ENCODE data around the gene ATF7.
"Not testable (repeated sequence)": the region's sequence is repeated elsewhere in the genome, so short reads cannot be mapped to it uniquely, and the experiment has no call there.

Gene ATF7

GRCh38 chr12:53646300-53646699 is 20.1 kb upstream of the ATF7 start:
- H3K9me3 ChIP-seq (ENCODE audit: control insufficient read depth, insufficient read depth, low read length); H3K36me3 ChIP-seq (ENCODE audit: insufficient read depth, low read length); H3K4me1 ChIP-seq (ENCODE audit: insufficient read depth, low read length); H3K9ac ChIP-seq (ENCODE audit: low read depth, low read length): not testable (repeated sequence)

- H3K9me3 ChIP-seq (ENCODE audit: control insufficient read depth, insufficient read depth, low read length): no peaks in the 10 kb centered on the region
- H3K4me1 ChIP-seq (ENCODE audit: insufficient read depth, low read length): no peaks in the 10 kb centered on the region
- H3K9ac ChIP-seq (ENCODE audit: low read depth, low read length): no peak overlapping the region
- no peaks in the 10 kb centered on the region for H3K36me3 ChIP-seq (ENCODE audit: insufficient read depth, low read length)
Measured at GRCh38 chr12:53645165-53645564, 19.0 kb upstream of the ATF7 start.

- Histone ChIP-seq H3K36me3 (ENCODE audit: insufficient read depth, low read length) (no peaks in the 10 kb centered on the region), H3K9me3 (ENCODE audit: control insufficient read depth, insufficient read depth, low read length) (no peaks in the 10 kb centered on the region), H3K9ac (ENCODE audit: low read depth, low read length) (no peak overlapping the region), H3K4me1 (ENCODE audit: insufficient read depth, low read length) (no peaks in the 10 kb centered on the region)
Measured at GRCh38 chr12:53644133-53644532, 18.0 kb upstream of the ATF7 start.

GRCh38 chr12:53643232-53643979 is 17.2 kb upstream of the ATF7 start:
- Histone ChIP-seq H3K4me1 (ENCODE audit: insufficient read depth, low read length) (no peaks in the 10 kb centered on the region), H3K36me3 (ENCODE audit: insufficient read depth, low read length) (no peaks in the 10 kb centered on the region), H3K9me3 (ENCODE audit: control insufficient read depth, insufficient read depth, low read length) (no peaks in the 10 kb centered on the region), H3K9ac (ENCODE audit: low read depth, low read length) (no peak overlapping the region)

DNA sequence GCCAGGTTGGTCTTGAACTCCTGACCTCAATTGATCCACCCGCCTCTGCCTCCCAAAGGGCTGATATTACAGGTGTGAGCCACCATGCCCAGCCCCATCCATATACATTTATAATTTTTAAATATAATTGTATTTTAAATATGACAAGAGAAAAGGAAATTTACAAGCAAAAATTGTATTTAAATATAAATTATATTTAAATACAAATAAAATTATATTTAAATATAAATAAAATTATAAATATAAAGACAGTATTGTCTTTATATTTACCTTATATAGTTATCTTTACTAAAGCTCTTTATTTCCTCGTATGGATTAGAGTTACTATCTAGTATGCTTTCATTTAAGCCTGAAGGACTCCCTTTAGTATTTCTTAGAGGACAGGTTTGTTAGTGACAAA is 11.9 kb upstream of the ATF7 start:
- Histone ChIP-seq H3K4me1 (ENCODE audit: insufficient read depth, low read length) (no peaks in the 10 kb centered on the region), H3K9me3 (ENCODE audit: control insufficient read depth, insufficient read depth, low read length) (no peaks in the 10 kb centered on the region), H3K9ac (ENCODE audit: low read depth, low read length) (no peak overlapping the region), H3K36me3 (ENCODE audit: insufficient read depth, low read length) (no peaks in the 10 kb centered on the region)

- no peaks in the 10 kb centered on the region for H3K4me1 ChIP-seq (ENCODE audit: insufficient read depth, low read length)
- no peaks in the 10 kb centered on the region for H3K36me3 ChIP-seq (ENCODE audit: insufficient read depth, low read length)
- no peaks in the 10 kb centered on the region for H3K9me3 ChIP-seq (ENCODE audit: control insufficient read depth, insufficient read depth, low read length)
- no peak overlapping the region for H3K9ac ChIP-seq (ENCODE audit: low read depth, low read length)
Measured at GRCh38 chr12:53636641-53637040, 10.5 kb upstream of the ATF7 start.

- not testable (repeated sequence) for H3K9ac ChIP-seq (ENCODE audit: low read depth, low read length); H3K9me3 ChIP-seq (ENCODE audit: control insufficient read depth, insufficient read depth, low read length); H3K36me3 ChIP-seq (ENCODE audit: insufficient read depth, low read length); H3K4me1 ChIP-seq (ENCODE audit: insufficient read depth, low read length)
Measured at GRCh38 chr12:53635708-53636107, 9.5 kb upstream of the ATF7 start.

DNA sequence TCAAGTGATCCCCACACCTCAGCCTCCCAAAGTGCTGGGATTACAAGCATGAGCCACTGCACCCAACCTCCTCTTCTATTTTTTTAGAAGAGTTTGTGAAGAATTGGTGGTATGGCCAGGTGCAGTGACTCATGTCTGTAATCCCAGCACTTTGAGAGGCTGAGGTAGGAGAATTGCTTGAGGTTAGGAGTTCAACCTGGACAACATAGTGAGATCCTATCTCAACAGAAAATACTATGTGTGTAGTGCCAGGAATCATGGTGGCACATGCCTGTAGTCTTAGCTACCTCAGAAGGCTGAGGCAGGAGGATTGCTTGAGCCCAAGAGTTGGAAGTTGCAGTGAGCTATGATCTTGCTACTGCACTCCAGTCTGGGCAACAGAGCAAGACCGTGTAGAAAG is 5.5 kb upstream of the ATF7 start:
- Histone ChIP-seq H3K9ac (ENCODE audit: low read depth, low read length) (no peak overlapping the region), H3K4me1 (ENCODE audit: insufficient read depth, low read length) (0 out of 2 replicates have a peak, but pooled peaks cover 4% of the 10 kb centered on the region), H3K9me3 (ENCODE audit: control insufficient read depth, insufficient read depth, low read length) (no peaks in the 10 kb centered on the region), H3K36me3 (ENCODE audit: insufficient read depth, low read length) (no peaks in the 10 kb centered on the region)

DNA sequence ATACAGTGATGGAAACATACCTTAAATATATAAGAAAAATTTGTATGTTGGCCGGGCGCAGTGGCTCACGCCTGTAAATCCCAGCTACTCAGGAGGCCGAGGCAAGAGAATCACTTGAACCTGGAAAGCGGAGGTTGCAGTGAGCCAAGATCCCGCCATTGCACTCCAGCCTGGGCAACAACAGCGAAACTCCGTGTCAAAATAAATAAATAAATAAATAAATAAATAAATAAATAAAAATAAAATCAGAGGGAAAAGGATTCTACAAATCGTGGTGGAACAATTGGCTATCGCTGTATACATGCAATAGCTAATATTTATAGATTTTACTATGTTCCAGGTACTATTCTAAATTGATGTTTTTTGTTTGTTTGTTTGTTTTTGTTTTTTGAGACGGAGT is 1.7 kb upstream of the ATF7 start:
- H3K9ac ChIP-seq (ENCODE audit: low read depth, low read length): no peak overlapping the region
- peaks cover 12% of the 10 kb centered on the region; the same call in 1 of the 2 replicates for H3K4me1 ChIP-seq (ENCODE audit: insufficient read depth, low read length)
- H3K9me3 ChIP-seq (ENCODE audit: control insufficient read depth, insufficient read depth, low read length): no peaks in the 10 kb centered on the region
- no peaks in the 10 kb centered on the region for H3K36me3 ChIP-seq (ENCODE audit: insufficient read depth, low read length)

DNA sequence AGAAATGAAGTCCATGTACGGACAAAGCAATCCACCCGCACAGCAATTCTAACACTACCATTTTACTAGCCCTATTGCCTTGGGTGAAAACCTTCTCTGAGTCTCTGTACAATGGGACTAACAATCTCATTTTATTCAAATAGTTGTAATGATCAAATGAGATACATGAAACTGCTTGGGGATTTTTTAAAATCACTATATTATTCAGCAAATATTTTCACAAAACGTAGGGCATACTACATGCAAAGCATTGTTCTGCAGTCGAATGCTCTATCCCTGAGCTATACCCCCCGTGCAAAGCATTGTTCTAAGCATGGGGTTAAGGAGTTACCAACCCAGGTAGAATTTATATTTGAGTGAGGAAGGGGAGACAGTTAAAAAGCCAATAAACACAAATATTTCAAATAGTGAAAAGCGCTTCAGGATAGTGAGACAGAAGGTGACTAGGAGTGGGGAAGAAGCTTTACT is 554 bp upstream of the ATF7 start:
- peak overlapping the region; percentile 88 for H3K9ac ChIP-seq (ENCODE audit: low read depth, low read length)
- peaks cover 12% of the 10 kb centered on the region; the same call in 1 of the 2 replicates for H3K4me1 ChIP-seq (ENCODE audit: insufficient read depth, low read length)
- H3K36me3 ChIP-seq (ENCODE audit: insufficient read depth, low read length): no peaks in the 10 kb centered on the region
- H3K9me3 ChIP-seq (ENCODE audit: control insufficient read depth, insufficient read depth, low read length): no peaks in the 10 kb centered on the region

DNA sequence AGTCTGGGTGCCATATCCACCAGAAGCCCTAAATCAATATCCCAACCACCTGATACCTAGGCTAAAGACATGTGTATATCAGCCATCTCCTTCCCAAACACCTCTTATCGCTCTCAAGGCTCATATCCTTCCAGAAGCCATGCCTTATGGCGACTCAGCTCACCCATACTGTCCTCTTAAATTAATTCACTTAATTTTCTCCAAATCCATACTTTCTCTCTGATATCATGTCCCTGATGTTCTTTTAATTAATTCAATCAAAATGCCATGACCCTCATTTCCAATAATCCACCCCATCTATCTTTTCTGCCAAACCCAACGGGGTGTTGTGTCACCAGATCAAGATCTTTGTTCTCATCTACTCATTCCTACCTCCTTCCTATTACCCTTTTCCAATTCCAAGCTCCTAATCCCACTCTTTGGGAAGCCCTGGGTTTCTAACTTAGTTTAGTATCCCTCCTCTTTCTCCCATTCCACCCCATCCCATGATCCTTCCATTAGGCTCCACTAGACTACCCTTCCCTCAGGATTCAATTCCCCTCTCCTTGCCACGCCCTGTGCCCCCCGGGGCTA is 723 bp downstream of the ATF7 start:
- Histone ChIP-seq H3K36me3 (ENCODE audit: insufficient read depth, low read length) (no peaks in the 10 kb centered on the region), H3K9ac (ENCODE audit: low read depth, low read length) (peak overlapping the region; percentile 88), H3K4me1 (ENCODE audit: insufficient read depth, low read length) (peaks cover 12% of the 10 kb centered on the region; the same call in 1 of the 2 replicates), H3K9me3 (ENCODE audit: control insufficient read depth, insufficient read depth, low read length) (no peaks in the 10 kb centered on the region)

- Histone ChIP-seq H3K4me1 (ENCODE audit: insufficient read depth, low read length) (peaks cover 12% of the 10 kb centered on the region; the same call in 1 of the 2 replicates), H3K9me3 (ENCODE audit: control insufficient read depth, insufficient read depth, low read length) (no peaks in the 10 kb centered on the region), H3K36me3 (ENCODE audit: insufficient read depth, low read length) (no peaks in the 10 kb centered on the region), H3K9ac (ENCODE audit: low read depth, low read length) (peak overlapping the region; percentile 88; the same call in 1 of the 2 replicates)
Measured at GRCh38 chr12:53624956-53625355, 1.2 kb downstream of the ATF7 start.

- Histone ChIP-seq H3K9ac (ENCODE audit: low read depth, low read length) (no peak overlapping the region), H3K36me3 (ENCODE audit: insufficient read depth, low read length) (no peaks in the 10 kb centered on the region), H3K9me3 (ENCODE audit: control insufficient read depth, insufficient read depth, low read length) (no peaks in the 10 kb centered on the region), H3K4me1 (ENCODE audit: insufficient read depth, low read length) (peaks cover 12% of the 10 kb centered on the region; the same call in 1 of the 2 replicates)
Measured at GRCh38 chr12:53624458-53624857, 1.7 kb downstream of the ATF7 start.

- H3K4me1 ChIP-seq (ENCODE audit: insufficient read depth, low read length): peaks cover 12% of the 10 kb centered on the region; the same call in 1 of the 2 replicates
- no peak overlapping the region for H3K9ac ChIP-seq (ENCODE audit: low read depth, low read length)
- no peaks in the 10 kb centered on the region for H3K9me3 ChIP-seq (ENCODE audit: control insufficient read depth, insufficient read depth, low read length)
Measured at GRCh38 chr12:53623548-53624385, 2.4 kb downstream of the ATF7 start.

More at GRCh38 chr12:53623548-53624385, 2.4 kb downstream of the ATF7 start:
- no peaks in the 10 kb centered on the region for H3K36me3 ChIP-seq (ENCODE audit: insufficient read depth, low read length)

Data from ES-I3 (cell line).